Loucy (cell line): ENCODE results near the gene EXOSC2.

Experiments used
- CTCF ChIP-seq: fragments of 200-600 bp; sonication (generic); conservative IDR thresholded peaks from 2 replicates; pipeline ENCODE4 v1.5.1; 2014; ENCODE audit warnings: mild to moderate bottlenecking, antibody characterized with exemption, low read length
- EZH2phosphoT487 ChIP-seq: fragments of 200-600 bp; IDR thresholded peaks from 2 replicates; pipeline ENCODE4 v1.6.1; 2018; ENCODE audit warnings: antibody characterized with exemption, mild to moderate bottlenecking, moderate library complexity, borderline replicate concordance

DNA sequence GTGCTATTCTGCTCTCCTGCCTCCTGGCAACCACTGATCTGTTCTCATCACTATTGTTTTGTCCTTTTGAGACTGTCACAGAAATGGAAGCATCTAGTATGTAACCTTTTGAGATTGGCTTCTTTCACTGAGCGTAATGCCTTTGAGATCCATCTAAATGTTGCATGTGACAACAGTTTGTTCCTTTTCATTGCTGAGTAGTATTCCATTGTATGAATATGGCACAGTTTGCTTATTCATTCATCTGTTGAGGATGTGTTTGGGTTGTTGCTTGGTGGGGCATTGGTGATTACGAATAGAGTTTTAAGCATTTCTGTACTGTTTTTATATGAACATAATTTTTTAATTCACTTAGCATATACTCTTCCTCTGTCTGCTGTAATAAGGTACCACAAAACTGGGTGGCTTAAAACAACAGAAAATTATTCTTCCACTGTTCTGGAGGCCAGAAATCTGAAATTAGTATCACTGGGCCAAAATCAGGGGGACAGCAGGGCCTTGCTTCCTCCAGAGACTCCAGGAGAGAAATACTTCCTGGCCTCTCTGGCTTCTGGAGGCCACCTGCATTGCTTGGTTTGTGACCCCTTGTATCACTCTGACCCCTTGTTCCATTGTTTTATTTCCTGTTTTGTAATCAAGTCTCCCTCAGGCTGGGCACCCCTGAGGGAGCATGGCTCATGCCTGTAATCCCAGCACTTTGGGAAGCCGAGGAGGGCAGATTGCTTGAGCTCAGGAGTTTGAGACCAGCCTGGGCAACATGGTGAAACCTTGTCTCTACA, 53.0 kb downstream of the EXOSC2 start:
- no peak for TF ChIP-seq CTCF
- no peak for TF ChIP-seq EZH2phosphoT487
